Measurements from ENCODE around the gene SUSD1. TPM values are rescaled to one million over a fixed set of nuclear protein-coding genes. Genes with fewer than 3 reads are reported as not detected.

Gene SUSD1
- total and polyA plus RNA-seq, 9 of the 15 experiments (the other 6 are each of a cell fraction or from before 2014, with no cell fraction given), result 10.9 to 44.4 (median 36.1) TPM

DNA sequence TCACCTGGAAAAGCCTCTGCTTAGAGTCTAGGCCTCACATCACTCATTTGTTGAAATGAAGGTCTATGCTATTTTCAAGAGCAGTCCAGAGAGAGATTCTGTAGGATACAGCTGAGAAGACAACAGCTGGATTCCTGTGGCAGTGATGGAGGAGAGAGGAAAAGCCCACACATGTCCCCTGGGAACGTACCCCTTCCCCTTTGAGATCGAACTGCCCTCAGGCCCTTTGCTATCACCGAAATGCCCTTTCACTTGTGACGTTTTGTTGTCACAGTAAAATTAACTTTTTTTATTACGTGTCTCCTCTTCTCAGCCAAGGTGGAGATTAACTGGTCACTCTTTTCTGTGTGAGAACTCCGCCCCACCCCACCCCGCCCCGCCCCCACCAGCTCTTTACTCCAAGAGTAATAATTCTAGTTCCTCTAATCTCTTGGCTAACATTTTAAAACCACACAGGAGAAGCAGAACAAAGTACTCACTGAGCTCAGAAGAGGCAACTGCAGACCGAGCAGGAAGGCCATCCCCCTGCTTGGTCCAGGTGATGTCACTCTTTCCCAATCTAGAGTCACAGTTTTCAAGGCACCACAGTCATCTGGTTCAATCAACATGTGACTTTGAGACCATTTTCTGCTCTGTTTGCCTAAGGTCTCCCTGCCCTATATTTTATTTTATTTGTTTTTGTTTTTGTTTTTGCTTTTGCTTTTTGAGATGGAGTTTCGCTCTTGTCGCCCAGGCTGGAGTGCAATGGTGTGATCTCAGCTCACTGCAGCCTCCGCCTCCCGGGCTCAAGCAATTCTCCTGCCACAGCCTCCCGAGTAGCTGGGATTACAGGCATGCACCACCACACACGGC is 105.6 kb downstream of the SUSD1 start (continued):
- TF ChIP-seq, protein P1, sequence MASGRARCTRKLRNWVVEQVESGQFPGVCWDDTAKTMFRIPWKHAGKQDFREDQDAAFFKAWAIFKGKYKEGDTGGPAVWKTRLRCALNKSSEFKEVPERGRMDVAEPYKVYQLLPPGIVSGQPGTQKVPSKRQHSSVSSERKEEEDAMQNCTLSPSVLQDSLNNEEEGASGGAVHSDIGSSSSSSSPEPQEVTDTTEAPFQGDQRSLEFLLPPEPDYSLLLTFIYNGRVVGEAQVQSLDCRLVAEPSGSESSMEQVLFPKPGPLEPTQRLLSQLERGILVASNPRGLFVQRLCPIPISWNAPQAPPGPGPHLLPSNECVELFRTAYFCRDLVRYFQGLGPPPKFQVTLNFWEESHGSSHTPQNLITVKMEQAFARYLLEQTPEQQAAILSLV (tag; IDR thresholded peaks at IDR 0.05), result 0 out of 2 replicates have a peak, but pooled peaks have one; percentile 52
- TF ChIP-seq, protein P2, sequence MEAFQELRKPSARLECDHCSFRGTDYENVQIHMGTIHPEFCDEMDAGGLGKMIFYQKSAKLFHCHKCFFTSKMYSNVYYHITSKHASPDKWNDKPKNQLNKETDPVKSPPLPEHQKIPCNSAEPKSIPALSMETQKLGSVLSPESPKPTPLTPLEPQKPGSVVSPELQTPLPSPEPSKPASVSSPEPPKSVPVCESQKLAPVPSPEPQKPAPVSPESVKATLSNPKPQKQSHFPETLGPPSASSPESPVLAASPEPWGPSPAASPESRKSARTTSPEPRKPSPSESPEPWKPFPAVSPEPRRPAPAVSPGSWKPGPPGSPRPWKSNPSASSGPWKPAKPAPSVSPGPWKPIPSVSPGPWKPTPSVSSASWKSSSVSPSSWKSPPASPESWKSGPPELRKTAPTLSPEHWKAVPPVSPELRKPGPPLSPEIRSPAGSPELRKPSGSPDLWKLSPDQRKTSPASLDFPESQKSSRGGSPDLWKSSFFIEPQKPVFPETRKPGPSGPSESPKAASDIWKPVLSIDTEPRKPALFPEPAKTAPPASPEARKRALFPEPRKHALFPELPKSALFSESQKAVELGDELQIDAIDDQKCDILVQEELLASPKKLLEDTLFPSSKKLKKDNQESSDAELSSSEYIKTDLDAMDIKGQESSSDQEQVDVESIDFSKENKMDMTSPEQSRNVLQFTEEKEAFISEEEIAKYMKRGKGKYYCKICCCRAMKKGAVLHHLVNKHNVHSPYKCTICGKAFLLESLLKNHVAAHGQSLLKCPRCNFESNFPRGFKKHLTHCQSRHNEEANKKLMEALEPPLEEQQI (IDR thresholded peaks at IDR 0.05), result no peak
- no peak for TF ChIP-seq ZFP1 (CRISPR knock-in tag; IDR thresholded peaks at IDR 0.05)
- peak; percentile 59 for TF ChIP-seq SMARCA4 (IDR thresholded peaks at IDR 0.05)
- TF ChIP-seq NCOA6 (IDR thresholded peaks at IDR 0.05), result no peak
- TF ChIP-seq TRIM24 (IDR thresholded peaks at IDR 0.05), result peak in 1 of 2 experiments; percentile 32; a peak in 1 of 4 replicates
- no peak for TF ChIP-seq PHB (CRISPR knock-in tag; IDR thresholded peaks at IDR 0.05)
- no peak for TF ChIP-seq RFX1 (IDR thresholded peaks at IDR 0.05)
- TF ChIP-seq, protein P3, sequence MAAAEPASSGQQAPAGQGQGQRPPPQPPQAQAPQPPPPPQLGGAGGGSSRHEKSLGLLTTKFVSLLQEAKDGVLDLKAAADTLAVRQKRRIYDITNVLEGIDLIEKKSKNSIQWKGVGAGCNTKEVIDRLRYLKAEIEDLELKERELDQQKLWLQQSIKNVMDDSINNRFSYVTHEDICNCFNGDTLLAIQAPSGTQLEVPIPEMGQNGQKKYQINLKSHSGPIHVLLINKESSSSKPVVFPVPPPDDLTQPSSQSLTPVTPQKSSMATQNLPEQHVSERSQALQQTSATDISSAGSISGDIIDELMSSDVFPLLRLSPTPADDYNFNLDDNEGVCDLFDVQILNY (CRISPR knock-in tag; IDR thresholded peaks at IDR 0.05), result 0 out of 2 replicates have a peak, but pooled peaks have one; percentile 41
- no peak for TF ChIP-seq POU5F1 (IDR thresholded peaks at IDR 0.05; ENCODE audit: borderline replicate concordance, low read depth, low read length, partially characterized antibody)
- TF ChIP-seq ZNF778 (CRISPR knock-in tag; IDR thresholded peaks at IDR 0.05), result no peak
- no peak for TF ChIP-seq MXI1 (IDR thresholded peaks at IDR 0.05; ENCODE audit: low read depth, low read length)
- TF ChIP-seq GATAD2A (IDR thresholded peaks at IDR 0.05), result no peak
- TF ChIP-seq LARP7 (IDR thresholded peaks at IDR 0.05), result 0 out of 2 replicates have a peak, but pooled peaks have one; percentile 43
- TF ChIP-seq, protein P4, sequence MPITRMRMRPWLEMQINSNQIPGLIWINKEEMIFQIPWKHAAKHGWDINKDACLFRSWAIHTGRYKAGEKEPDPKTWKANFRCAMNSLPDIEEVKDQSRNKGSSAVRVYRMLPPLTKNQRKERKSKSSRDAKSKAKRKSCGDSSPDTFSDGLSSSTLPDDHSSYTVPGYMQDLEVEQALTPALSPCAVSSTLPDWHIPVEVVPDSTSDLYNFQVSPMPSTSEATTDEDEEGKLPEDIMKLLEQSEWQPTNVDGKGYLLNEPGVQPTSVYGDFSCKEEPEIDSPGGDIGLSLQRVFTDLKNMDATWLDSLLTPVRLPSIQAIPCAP (CRISPR knock-in tag; IDR thresholded peaks at IDR 0.05; ENCODE audit: borderline replicate concordance), result no peak
- TF ChIP-seq KLF6 (CRISPR knock-in tag; IDR thresholded peaks at IDR 0.05; ENCODE audit: borderline replicate concordance), result no peak
- no peak for TF ChIP-seq TBL1XR1 (IDR thresholded peaks at IDR 0.05; ENCODE audit: low read length in 2 of 2)
- TF ChIP-seq FOSL1 (tag; conservative IDR thresholded peaks at IDR 0.05), result peak; percentile 37; the same call in 1 of the 2 replicates
- TF ChIP-seq, protein P5, sequence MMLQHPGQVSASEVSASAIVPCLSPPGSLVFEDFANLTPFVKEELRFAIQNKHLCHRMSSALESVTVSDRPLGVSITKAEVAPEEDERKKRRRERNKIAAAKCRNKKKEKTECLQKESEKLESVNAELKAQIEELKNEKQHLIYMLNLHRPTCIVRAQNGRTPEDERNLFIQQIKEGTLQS (IDR thresholded peaks at IDR 0.05), result peak; percentile 91
- TF ChIP-seq, protein P5 (CRISPR knock-in tag; conservative IDR thresholded peaks at IDR 0.05), result no peak
- no peak for TF ChIP-seq ZNF12 (CRISPR knock-in tag; IDR thresholded peaks at IDR 0.05)
- TF ChIP-seq MYC (IDR thresholded peaks at IDR 0.05; ENCODE audit: low read depth, low read length), result peak; percentile 34; the same call in 1 of the 2 replicates
- TF ChIP-seq MYC (CRISPR knock-in tag; IDR thresholded peaks at IDR 0.05; ENCODE audit: borderline replicate concordance, low read depth), result 0 out of 2 replicates have a peak, but pooled peaks have one; percentile 69
- TF ChIP-seq NBN (IDR thresholded peaks at IDR 0.05; ENCODE audit: low read depth), result 0 out of 2 replicates have a peak, but pooled peaks have one; percentile 47

Data from K562 (cell line).